NCI-H2107 treated with DMSO at 0.1 percent for 48 hours (cell line): ENCODE results near the gene ATF7IP2.
"Not testable (repeated sequence)": the region's sequence is repeated elsewhere in the genome, so short reads cannot be mapped to it uniquely, and the experiment has no call there.

Experiments used
- DNase-seq: peaks from one replicate; lab custom pipeline; 2025; ENCODE audit not compliant: unreplicated experiment; lab: John Stamatoyannopoulos, UW

ATF7IP2 gene, protein sequence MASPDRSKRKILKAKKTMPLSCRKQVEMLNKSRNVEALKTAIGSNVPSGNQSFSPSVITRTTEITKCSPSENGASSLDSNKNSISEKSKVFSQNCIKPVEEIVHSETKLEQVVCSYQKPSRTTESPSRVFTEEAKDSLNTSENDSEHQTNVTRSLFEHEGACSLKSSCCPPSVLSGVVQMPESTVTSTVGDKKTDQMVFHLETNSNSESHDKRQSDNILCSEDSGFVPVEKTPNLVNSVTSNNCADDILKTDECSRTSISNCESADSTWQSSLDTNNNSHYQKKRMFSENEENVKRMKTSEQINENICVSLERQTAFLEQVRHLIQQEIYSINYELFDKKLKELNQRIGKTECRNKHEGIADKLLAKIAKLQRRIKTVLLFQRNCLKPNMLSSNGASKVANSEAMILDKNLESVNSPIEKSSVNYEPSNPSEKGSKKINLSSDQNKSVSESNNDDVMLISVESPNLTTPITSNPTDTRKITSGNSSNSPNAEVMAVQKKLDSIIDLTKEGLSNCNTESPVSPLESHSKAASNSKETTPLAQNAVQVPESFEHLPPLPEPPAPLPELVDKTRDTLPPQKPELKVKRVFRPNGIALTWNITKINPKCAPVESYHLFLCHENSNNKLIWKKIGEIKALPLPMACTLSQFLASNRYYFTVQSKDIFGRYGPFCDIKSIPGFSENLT

DNA sequence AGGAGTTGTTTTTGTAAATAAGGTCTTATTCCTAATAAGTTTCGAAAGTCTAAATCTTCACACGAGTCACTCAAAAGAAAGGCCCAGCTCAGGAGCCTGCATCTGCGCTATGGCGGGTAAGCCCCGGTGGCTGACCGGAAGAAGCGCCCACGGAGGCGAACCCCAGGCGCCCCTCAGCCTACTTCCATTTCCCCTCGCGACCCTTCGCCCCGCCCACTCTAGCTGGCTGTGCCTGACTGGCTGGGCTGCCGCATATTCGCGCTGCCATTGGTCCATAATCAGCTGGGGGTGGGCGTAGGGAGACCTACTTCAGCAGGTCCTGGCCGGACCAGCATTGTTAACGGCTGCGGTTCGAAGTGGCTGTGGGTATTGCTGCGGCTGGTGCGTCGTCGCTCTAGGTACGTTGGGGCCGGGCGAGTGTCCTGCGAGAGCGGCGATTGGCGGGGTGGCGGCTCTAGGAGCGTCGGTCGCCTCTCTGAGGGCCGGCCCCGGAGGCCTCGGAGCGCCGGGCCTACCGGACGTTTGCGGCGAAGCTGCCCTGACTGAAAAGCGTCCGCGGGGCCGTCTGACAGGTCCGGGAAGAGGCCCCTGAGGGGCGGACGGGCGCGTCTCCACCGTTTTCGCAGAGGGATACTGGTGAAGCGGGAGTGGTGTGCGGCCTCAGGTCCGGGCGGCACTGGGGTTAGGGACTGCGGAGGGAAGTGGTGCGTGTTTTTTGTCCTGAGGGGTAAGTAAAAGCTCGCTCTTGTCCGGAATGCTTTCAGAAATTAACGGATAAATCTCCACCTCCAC lies at the start of gene ATF7IP2:
ATF7IP2 (plus strand) TSS at position 337 of the 792 bp plus-strand sequence. CDS start 44,560 bp downstream, outside the sequence.
- DNase-seq: no peak

DNA sequence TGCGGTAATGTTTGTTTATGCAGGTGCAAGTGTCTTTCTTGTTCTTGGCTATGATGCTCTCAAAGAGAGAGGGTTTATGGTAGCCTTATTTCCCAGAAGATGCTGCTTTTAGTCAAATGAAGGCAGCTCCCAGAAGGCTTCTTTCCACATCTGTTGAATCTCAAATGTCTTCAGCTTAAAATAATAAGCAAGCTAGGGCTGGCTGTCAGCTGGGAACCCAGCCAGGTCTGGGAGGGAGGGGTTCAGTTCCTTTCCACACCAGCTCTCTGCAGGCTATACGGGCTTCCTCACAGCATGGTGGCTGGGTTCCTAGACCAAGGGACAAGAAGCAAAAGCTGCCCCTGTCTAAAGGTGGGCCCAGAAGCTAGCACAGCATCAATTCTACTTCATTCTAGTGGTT lies 47.4 kb upstream of the ATF7IP2 start:
- DNase-seq: no peak

DNA sequence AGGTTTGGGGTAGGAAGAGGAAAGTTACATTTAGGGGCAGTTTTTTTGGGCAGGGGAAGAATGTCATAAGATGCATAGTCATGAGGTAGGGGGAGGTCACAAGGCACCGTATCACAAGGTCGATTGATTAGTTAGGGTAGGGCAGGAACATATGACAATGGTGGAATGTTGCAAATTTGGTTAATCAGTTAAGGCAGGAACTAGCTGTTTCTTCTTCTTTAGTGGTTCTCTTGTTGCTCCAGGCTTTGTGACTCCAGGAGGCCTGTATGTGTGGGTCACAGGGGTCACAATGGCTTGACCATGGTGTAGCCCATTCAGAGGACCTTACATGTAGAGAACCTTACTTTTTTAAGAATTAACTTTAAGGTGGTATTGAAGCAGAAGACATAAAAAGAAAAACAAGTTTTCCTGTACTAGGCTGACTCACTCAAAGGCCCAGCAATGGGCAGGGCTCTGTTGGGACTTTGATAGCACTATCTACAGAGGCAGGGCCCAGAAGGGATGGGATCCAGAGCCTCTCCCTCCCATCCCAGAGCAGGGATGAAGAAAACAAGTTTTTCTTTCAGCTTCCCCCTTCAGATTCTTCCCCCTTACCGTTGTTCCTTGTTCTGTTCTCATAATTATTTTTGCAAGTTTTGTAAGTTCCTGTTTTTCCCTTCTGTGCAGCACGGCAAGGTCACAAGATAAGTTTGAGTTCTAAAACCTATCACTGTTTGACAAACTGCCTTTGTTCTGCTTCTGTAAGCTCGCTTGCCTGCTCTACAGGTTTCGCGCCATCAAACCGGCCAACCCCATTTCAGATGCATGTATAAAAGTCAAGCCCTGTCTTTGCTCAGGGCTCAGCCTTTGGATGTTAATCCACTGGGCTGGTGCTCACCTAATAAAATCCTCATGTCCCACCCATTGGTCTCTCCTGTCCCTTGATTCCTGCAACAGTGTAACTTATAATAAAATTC lies 45.8 kb upstream of the ATF7IP2 start:
- no peak for DNase-seq

DNA sequence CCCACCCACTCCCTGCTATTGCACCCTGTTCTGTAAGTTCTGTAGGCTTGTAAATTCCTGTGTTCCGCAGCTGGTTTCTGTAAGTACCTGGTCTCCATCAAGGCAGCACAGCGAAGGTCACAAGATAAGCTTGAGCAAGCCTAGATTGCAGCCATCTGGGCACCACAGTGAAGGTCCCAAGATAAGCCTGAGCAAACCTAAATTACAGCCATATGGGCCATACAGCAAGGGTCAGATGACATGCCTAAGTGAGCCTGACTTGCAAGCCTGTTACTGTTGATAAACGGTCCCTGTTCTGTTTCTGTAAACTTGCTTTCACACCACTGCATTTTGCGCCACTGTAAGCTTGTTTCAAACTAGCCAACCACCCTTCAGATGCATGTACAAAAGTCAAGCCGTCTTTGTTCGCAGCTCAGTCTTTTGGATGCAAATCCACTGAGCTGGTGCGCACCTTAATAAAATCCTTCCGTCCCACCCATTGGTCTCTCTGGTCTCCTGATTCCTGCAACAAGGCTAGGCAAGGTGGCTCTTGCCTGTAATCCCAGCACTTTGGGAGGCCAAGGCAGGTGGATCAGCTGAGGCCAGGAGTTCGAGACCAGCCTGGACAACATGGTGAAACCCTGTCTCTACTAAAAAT lies 42.6 kb upstream of the ATF7IP2 start:
- DNase-seq: no peak

DNA sequence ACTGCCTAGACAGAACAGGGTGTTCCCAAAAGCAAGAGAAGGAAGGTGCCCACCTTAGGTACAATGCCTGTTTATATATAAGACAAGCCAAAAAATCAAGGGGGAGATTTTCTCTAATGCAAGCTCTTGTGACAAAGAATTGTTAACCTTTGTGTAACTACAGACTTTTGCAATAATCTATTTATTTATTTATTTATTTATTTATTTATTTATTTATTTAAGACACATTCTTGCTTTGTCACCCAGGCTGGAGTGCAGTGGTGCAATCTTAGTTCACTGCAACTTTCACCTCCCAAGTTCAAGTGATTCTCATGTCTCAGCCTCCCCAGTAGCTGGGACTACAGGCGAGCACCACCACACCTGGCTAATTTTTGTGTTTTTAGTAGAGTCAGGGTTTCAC lies 41.2 kb upstream of the ATF7IP2 start:
- DNase-seq: not testable (repeated sequence)

DNA sequence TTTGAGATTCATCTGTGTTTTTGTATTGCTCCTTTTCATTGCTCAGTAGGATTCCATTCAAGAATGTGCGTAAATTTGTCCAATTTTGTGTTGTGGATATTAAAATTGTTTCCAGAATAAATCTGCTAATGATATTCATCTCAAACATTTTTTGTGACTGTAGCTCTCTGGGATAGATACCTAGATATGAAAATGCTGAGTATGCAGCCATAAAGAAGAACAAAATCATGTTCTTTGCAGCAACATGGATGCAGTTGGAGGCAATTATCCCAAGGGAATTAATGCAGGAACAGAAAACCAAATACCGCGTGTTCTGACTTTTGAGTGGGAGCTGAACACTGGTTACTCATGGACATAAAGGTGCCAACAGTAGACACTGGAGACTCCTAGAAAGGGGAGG lies 40.2 kb upstream of the ATF7IP2 start:
- no peak for DNase-seq

DNA sequence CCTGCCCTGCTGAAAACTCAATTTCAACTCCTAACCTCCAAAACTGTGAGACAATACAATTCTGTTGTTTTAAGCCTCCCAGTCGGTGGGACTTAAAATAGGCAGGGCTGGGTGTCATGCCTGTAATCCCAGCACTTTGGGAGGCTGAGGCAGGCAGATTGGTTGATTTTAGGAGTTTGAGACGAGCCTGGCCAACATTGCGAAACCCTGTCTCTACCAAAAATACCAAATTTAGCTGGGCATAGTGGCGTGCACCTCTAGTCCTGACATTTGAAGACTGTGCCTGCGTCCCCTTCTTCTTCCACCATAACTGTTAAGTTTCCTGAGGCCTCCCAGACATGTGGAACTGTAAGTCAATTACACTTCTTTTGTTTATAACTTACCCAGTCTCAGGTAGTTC lies 36.0 kb upstream of the ATF7IP2 start:
- no peak for DNase-seq

DNA sequence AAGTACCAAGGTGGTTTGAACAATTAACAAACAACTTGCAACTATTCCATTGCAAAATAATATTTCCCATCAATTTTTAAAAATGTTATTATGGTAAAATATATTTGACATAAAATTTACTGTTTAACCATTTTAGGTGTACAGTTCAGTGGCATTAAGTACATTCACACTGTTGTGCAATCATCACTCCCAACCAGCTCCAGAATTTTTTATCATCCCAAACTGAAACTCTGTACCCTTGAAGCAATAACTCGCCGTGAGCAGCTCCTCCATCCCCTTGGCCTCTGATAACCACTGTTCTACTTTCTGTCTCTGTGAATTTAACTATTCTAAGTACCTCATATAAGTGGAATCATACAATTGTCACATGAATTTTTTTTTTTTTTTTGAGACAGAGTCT lies 33.6 kb upstream of the ATF7IP2 start:
- DNase-seq: no peak

DNA sequence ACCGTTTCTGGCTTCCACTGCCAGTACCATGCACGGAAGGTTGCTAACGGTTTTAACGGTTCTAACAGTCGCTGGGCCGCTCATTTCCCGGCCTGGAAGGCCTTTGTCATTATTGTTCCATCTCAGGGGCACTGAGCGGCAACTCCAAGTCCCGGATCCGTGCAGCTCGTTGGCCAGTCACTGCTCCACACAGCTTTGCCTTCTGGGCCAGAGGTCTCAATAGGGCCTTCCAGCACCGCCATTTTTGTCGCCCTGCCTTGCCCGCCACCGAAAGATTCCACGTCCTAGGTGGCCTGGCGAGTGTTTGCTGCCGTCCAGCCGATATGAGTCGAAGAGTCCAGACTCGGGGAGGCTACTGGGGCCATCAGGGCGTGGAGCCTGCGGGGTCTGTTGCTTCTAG lies 30.3 kb upstream of the ATF7IP2 start:
- no peak for DNase-seq

DNA sequence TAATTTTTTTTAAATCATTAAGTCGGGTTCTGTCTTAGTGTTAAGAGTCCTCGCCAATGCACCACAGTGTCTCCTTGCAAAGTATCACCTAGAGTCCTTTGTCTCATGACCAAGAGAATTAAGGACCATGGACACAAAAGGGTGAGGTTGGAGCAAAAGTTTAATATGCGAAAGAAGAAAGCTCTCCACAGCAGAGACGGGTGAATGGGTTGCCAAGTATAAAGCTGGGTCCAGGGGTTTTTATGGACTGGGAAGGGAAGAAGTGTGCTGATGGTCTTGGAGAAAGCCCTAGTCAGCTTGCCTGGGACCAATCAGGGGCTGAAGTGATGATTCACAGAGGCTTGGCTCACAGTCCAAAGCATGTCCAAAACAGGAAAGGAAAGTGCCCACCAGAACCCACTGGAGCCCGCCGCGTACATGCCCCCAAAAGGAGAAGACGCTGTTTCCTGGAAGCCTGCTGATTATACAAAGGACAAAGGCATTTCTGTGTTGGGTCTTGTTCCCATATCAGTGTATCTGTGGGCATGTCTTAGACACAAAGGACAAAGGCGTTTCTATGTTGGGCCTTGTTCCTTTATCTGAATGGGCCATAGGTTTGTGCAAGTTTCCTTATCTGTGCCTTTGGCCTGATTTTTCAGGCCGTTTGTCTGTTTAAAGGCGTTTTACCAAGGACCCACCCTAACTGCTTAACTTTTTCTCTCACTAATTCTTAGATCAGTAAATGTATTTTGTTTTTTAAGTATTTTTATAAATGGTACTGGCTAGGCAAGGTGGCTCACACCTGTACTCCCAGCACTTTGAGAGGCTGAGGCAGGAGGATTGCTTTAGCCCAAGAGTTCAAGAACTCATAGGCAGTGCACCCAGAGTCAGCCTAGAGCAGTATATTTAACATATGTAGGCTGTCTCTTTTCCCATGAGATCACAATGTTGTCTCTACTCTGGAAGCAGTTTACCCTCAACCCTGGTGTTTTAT lies 28.7 kb upstream of the ATF7IP2 start:
- DNase-seq: no peak

DNA sequence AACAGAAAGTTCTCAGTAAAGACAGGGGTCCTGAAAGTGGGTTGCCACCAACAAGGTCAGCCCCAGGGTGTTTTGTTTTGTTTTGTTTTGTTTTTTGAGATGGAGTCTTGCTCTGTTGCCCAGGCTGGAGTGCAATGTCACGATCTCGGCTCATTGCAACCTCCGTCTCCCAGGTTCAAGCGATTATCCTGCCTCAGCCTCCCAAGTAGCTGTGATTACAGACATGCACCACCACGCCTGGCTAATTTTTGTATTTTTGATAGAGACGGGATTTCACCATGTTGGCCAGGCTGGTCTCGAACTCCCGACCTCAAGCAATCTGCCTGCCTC lies 24.1 kb upstream of the ATF7IP2 start:
- not testable (repeated sequence) for DNase-seq

DNA sequence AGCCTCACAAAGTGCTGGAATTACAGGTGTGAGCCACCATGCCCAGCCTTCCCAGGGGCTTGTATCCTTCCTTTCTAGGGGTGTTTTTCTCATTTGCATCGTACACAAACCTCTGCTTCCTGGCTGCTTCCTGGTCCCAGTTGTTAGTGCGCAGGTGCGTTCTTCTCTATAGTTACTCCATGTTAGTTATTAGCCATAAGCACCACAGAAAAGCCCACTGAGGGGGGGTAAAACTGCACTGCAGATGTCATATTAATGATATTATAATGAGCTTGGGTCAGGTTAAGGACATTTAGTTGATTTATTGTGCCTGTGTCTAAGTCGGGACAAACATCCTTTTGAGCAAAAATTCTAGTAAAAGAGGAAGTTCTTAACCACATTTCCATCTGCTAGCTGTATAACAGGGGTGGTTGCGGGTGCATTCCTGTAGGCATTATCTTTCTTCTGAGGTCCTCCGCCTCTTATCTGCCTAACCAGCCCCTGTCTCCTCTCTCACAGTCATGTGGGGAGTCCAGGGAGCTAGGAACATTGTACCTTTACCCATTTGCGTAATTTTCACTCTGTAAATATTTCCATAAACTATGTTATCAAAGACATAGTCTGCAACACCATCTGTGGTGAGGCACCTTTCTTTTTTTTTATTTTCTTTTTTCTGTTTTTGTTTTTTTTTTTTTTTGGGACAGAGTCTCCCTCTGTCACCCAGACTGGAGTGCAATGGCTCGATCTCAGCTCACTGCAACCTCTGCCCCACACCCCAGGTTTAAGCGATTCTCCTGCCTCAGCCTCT lies 23.6 kb upstream of the ATF7IP2 start:
- no peak for DNase-seq

DNA sequence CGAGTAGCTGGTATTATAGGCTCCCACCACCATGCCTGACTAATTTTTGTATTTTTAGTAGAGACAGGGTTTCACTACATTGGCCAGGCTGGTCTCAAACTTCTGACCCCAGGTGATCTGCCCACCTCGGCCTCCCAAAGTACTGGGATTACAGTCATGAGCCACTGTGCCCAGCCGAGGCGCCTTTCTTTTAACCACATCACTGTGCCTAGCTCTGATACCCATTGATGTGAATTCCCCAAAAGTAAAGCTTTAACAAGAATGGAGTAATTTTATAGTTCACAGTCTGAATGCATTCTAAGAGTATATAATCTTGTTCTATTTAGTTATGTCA lies 23.0 kb upstream of the ATF7IP2 start:
- not testable (repeated sequence) for DNase-seq

DNA sequence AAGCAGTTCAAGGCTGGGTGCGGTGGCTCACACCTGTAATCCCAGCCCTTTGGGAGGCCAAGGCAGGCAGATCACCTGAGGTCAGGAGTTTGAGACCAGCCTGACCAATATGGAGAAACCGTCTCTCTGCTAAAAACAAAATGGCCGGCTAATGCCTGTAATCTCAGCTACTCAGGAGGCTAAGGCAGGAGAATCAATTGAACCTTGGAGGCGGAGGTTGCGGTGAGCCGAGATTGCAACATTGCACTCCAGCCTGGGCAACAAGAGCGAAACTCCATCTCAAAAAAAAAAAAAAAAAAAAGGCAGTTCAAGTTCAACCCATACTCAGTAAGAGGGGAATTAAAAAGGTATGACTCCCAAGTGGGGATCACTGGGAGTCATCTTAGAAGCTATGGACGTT lies 19.2 kb upstream of the ATF7IP2 start:
- not testable (repeated sequence) for DNase-seq

DNA sequence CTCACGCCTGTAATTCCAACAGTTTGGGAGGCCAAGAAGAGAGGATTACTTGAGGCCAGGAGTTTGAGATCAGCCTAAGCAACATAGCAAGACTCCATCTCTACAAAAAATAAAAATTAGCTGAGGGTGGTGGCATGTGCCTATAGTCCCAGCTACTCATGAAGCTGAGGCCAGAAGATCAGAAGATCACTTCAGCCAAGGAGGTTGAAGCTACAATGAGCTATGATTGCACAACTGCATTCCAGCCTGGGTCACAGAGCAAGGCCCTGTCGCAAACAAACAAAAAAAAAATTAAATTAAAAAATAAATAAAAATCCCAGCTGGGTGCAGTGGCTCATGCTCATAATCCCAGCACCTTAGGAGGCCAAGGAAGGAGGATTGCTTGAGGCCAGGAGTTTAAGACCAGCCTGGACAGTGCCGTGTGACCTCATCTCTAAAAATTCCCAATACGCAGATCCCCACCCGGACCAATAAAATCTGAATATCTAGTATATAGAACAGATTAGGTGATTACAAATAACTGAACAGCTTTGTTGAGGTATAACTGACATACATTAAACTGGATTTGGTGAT lies 18.2 kb upstream of the ATF7IP2 start:
- no peak for DNase-seq

DNA sequence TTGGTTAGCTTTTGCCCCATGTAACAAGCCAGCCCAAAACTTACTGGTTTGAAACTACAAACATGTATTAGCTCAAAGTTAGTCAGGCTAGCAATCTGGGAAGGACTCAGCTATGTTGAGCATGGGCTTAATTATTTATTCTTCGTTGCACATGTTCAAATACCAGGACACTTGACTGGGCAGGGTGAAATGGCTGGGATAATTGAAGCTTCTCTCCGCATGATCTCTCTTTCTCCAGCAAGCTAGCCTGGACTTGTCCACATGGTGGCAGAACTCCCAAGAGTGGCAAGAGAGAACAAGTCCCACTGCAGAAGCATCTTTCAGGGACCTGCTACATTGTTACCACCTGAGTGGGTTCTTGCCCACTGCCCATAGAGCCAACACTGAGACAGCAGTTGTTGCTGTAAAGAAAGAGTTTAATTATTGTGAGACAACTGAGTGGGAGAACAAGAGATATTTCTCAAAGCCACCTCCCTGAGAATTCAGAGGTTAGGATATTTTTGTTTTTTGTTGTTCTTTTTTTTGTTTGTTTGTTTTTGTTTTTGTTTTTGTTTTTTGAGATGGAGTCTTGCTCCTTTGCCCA lies 16.8 kb upstream of the ATF7IP2 start:
- no peak for DNase-seq

DNA sequence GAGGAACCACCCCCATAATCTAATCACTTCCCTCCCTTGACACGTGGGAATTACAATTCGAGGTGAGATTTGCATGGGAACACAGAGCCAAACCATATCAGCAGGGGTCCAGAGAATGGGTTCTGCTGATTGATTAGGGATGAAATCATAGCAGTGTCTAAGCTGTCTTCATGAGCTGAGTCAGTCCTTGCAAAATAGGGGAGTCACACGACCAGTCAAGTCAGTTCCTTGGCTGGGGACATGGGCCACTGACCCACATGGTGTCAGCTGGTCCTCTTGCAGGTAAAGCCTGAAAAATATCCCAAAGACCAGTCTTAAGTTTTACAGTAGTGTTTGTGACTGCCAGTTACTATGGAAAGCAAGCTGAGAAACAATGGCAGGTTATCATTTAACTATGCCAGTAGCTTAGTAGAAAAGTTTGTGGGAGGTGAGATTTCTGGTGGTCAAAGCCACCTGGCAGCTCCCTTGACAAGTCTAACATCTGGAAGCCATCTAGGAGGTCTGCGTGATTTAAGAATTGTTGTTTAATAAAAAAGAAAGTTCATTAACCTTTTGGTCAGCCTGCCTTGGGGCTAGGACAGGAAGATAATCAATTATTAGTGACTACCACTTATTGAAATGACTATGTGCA lies 15.7 kb upstream of the ATF7IP2 start:
- no peak for DNase-seq
